Adipocyte (in vitro differentiated cells): Measurements from ENCODE around the gene ARF1.

Experiments
- DNase-seq: peaks from one replicate; pipeline ENCODE4 v3.0.0-alpha.2; 2015; ENCODE audit warnings: low read depth
- H3K27me3 ChIP-seq: replicated peaks from 2 replicates; pipeline ENCODE4 v1.7.0; 2013; ENCODE audit warnings: mild to moderate bottlenecking, low read length, moderate library complexity; ENCODE audit not compliant: control insufficient read depth, insufficient read depth
- H3K36me3 ChIP-seq: 2 replicates; pipeline ENCODE4 v1.7.0; 2013; ENCODE audit warnings: low read length, mild to moderate bottlenecking, moderate library complexity; ENCODE audit not compliant: control insufficient read depth, insufficient read depth, severe bottlenecking
- H3K4me1 ChIP-seq: 2 replicates; pipeline ENCODE4 v1.7.0; 2013; ENCODE audit warnings: mild to moderate bottlenecking, low read length, moderate library complexity; ENCODE audit not compliant: control insufficient read depth, insufficient read depth
- H3K4me3 ChIP-seq: 2 replicates; pipeline ENCODE4 v1.7.0; 2013; ENCODE audit warnings: mild to moderate bottlenecking, low read length, moderate library complexity
- H3K9ac ChIP-seq: 2 replicates; pipeline ENCODE4 v1.7.0; 2013; ENCODE audit warnings: mild to moderate bottlenecking, low read length, moderate library complexity
- H3K9me3 ChIP-seq: 2 replicates; pipeline ENCODE4 v1.7.0; 2013; ENCODE audit warnings: mild to moderate bottlenecking, low read length, moderate library complexity; ENCODE audit not compliant: control insufficient read depth

Gene ARF1

DNA sequence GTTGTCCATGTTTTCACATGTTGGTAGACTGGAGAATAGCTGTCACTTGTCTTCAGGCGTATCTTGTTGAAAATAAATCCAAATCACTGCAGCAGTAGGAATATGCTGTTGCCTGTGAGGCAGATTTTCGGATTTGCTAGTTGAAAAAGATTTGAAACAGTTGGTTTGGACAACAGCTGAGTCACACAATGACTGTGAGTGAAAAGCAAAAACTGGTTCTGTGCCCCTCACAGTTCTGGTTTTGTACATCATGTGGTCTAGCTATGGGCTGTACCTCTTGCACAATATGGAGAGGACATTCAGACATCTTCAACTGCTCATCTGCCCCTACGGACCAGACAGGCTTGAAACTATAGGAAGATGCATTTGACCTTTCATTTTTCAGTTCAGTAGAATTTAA, 1.8 kb downstream of the ARF1 start:
- Histone ChIP-seq H3K4me3 (peak overlapping the region; percentile 89), H3K9me3 (no peaks in the 10 kb centered on the region), H3K27me3 (no peaks in the 10 kb centered on the region), H3K9ac (peak overlapping the region; percentile 97), H3K4me1 (peaks cover 56% of the 10 kb centered on the region), H3K36me3 (peaks cover 5% of the 10 kb centered on the region)
- DNase-seq: peak; percentile 81

DNA sequence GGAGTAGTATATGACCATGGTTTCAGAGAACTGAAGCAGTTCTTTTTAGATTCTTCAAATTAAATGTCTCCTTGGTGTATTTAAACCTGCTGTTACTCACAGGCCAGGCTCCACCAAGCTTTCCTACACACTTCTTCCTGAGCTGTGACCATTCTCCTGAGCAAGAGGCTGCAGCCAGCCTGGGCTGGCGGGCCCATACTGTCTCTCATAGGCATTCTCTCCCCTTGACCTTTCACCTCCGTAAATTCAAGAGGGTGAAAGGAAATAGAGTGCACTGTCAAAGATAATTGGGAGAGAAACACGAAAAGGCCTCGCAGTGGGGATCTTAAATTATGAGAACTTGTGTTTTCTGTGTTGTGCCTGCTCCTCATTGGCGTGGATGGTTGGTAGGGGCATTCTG, 2.3 kb downstream of the ARF1 start:
- peak overlapping the region; percentile 97 for H3K9ac ChIP-seq
- peak overlapping the region; percentile 89 for H3K4me3 ChIP-seq
- H3K36me3 ChIP-seq: peaks cover 5% of the 10 kb centered on the region
- H3K4me1 ChIP-seq: peaks cover 60% of the 10 kb centered on the region
- no peak for DNase-seq
- no peaks in the 10 kb centered on the region for H3K27me3 ChIP-seq
- no peaks in the 10 kb centered on the region for H3K9me3 ChIP-seq

DNA sequence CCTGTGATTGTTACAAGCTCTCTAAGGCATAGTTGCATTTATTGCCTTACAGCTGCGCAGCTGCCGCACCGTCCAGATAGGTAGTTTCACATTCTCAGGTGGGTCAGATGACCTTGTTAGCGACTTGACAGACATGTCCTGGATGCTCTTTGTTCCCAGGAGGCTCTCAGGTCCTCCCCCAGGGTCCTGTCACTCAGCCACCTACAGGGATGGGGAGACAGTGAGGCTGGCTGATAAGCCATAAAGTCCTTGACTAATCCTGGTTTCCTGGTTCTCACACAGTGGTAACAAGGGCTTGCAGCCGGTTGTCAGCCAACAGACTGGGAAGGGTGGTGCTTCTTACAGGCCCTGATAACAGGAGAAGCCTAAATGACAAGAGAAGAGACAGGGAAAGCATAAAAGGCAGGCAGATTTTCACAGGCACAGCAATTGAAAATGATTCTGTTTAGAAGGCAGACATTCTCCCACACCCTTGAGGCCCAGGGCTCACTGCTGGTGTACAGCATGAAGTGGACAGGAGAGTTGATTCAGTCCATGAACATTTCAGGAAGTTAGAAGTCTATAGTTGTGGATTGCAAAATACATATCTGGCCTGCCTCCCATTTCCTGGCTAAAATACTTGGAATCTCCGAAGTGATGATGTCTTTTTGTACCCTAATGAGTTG, 2.9 kb downstream of the ARF1 start:
- Histone ChIP-seq H3K4me3 (peak overlapping the region; percentile 89), H3K27me3 (no peaks in the 10 kb centered on the region), H3K36me3 (peaks cover 5% of the 10 kb centered on the region), H3K9me3 (no peaks in the 10 kb centered on the region), H3K4me1 (peaks cover 67% of the 10 kb centered on the region), H3K9ac (peak overlapping the region; percentile 97)
- peak; percentile 87 for DNase-seq

DNA sequence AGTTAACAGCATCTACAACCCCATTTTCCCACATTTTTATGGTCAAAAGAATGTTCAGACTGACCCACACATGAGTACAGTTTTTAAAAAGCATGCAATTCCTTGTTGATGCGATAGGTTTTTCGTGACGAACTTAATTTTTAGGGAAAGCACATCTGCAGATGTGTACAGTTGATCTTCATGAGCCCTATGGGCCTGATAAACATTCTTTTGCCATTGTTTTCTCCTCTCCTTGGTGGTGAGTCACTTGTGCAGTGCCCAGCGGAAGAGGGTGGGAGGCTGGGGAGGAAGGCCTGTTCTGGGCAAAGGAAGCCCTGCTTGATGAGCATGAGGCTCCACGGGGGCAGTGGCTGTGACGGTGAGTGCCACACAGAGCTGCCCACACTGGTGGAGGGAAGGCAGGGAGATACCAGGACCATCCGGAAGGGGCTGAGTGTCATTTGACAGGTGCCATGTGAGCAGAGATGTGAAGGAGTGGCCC, 5.3 kb downstream of the ARF1 start:
- peak; percentile 79 for DNase-seq
- H3K27me3 ChIP-seq: no peaks in the 10 kb centered on the region
- H3K4me3 ChIP-seq: peak overlapping the region; percentile 45
- H3K9ac ChIP-seq: peak overlapping the region; percentile 39
- peaks cover 9% of the 10 kb centered on the region for H3K36me3 ChIP-seq
- peaks cover 75% of the 10 kb centered on the region for H3K4me1 ChIP-seq
- H3K9me3 ChIP-seq: no peaks in the 10 kb centered on the region

DNA sequence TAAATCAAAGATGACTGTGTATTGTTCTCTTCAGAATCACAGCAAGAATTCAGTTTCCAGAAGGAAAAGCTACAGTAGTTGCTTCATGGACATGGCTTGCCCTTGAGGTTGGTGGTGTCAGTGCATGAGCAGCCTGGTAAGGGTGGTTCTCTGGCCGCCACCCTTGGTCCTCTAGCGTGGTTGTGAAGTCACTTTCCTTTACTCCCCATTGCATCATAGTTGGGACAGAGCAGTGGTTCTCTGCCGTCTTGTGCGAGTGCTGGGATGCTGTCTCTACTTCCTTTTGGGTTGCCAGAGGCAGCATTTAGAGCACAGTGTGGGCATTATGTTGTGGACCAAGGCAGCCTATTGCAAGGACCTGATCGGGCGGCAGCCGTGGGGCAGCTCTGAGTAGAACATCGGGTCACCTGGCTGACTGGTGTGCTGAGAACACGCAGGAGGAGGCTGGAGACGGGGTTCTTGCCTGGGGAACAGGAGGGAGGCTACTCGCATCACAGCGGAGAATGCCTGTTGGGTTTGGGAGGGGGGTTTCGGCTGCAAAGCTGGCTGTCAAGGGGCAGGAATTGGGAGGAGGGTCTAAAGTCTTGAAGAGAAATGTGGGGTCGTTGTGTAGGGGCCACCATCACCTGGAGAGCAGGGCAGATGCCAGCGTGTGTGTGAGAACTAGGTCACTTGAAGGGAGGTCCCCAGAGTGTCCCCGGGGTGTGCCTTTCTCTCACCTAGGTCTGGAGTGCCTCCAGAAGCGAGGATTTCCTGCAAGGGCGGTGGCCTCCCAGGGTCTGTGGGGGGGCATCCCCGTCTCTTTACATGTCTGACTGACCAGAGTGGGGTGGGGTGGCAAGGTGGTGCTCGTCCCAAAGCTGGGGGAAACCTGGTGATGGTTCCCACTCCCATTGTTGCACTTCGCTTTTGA, 6.3 kb downstream of the ARF1 start:
- Histone ChIP-seq H3K4me1 (peaks cover 75% of the 10 kb centered on the region), H3K4me3 (peak overlapping the region; percentile 23), H3K36me3 (peaks cover 14% of the 10 kb centered on the region), H3K9ac (peak overlapping the region; percentile 39), H3K9me3 (no peaks in the 10 kb centered on the region), H3K27me3 (no peaks in the 10 kb centered on the region)
- DNase-seq: peak; percentile 41

DNA sequence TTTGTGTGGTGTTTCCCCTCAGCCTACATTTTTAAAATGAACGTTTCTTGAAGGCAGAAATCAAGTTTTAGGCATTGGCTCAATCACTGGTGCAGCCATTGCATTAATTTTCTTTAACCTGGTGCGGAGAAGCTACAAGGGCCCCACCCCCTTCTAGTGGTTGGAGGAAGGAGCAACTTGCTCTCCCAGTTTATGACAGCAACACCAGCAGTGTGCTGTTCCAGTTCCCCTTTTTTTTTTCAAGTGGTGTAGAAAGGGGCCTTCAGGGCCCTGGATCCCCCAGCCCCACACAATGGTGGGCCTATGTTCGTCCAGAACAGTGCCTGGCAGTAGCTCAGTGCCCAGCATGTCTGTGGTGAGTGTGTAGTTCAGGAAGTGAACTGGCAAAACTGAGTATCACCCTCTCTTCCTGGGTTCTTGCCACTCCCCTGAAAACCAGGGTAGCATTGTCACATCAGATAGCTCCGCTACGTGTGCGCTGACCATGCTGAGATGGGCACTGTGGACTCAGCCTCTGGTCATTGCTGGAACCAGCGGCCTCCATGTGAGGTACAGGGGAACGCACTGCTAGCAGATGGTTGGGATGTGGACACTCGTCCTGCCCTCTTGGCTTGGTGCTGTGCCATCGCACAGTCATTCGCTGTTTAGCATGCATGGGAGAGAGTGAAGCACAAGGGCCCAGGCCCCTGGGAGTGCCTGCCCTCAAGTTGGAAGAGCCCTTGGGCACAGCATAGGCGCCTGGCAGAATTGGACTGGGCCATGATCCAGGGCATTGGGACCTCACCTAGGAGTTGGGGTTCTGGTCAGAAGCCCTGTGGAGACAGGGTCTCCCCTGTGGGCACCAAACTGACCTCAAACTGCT, 7.2 kb downstream of the ARF1 start:
- no peak for DNase-seq
- H3K9ac ChIP-seq: no peak overlapping the region
- H3K4me3 ChIP-seq: no peak overlapping the region
- H3K27me3 ChIP-seq: no peaks in the 10 kb centered on the region
- peaks cover 73% of the 10 kb centered on the region for H3K4me1 ChIP-seq
- H3K9me3 ChIP-seq: no peaks in the 10 kb centered on the region
- H3K36me3 ChIP-seq: peaks cover 14% of the 10 kb centered on the region

DNA sequence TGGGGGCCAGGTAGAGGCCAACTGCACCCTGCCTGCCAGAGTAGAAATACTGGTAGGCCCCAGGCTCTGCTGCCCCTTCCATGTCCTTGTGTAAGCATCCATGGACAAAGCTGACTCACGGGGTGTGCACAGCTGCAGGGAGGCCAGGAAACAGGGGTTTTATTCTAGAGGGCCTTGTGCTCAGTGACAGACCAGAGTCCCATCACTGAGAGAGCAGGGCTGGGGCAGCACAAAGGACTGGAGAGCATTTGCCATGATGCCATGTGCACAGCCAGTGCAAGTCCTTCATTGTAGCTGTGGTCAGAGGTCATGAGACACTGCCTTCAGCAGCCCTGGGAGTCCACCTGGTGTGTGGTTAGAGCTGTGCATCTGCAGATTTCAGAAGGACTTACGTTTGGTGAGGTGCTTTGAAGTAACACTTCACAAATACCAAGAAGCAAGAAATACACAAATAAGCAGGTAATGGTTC, 8.1 kb downstream of the ARF1 start:
- Histone ChIP-seq H3K36me3 (peaks cover 14% of the 10 kb centered on the region), H3K9ac (peak overlapping the region; percentile 15), H3K27me3 (no peaks in the 10 kb centered on the region), H3K4me3 (no peak overlapping the region), H3K9me3 (no peaks in the 10 kb centered on the region), H3K4me1 (peaks cover 64% of the 10 kb centered on the region)
- peak; percentile 39 for DNase-seq

DNA sequence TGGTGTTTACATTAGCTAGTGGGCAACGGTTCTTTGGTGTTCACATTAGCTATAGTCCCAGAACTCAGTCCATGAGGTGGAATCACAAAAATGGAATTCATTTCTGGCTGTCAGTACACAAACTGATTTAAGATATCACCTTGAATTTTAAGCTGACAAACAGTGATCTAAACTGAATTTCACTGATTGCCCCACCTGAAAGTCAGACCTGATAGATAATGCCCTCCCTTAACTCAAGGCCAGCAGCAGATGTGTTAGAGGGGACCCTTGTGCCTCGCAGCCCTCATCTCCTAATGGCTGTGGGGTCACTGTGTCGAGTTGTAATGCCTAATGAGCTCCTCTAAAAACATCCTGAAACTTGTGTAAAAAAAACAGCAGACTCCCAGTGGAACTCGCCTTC, 8.6 kb downstream of the ARF1 start:
- Histone ChIP-seq H3K9me3 (no peaks in the 10 kb centered on the region), H3K4me1 (peaks cover 59% of the 10 kb centered on the region), H3K9ac (peak overlapping the region; percentile 15), H3K36me3 (peaks cover 14% of the 10 kb centered on the region), H3K27me3 (no peaks in the 10 kb centered on the region), H3K4me3 (no peak overlapping the region)
- no peak for DNase-seq

- no peak overlapping the region for H3K9ac ChIP-seq
- no peak for DNase-seq
These were observed 10.0 kb downstream of the ARF1 start for GRCh38 chr1:228092342-228093049.

GRCh38 chr1:228093050-228093906, 10.8 kb downstream of the ARF1 start:
- Histone ChIP-seq H3K36me3 (peaks cover 27% of the 10 kb centered on the region), H3K27me3 (no peaks in the 10 kb centered on the region), H3K4me3 (no peak overlapping the region), H3K4me1 (peaks cover 37% of the 10 kb centered on the region), H3K9me3 (no peaks in the 10 kb centered on the region), H3K9ac (no peak overlapping the region)
- DNase-seq: no peak

More at GRCh38 chr1:228092342-228093049, 10.0 kb downstream of the ARF1 start:
- H3K4me3 ChIP-seq: no peak overlapping the region
- H3K27me3 ChIP-seq: no peaks in the 10 kb centered on the region
- peaks cover 45% of the 10 kb centered on the region for H3K4me1 ChIP-seq
- no peaks in the 10 kb centered on the region for H3K9me3 ChIP-seq
- peaks cover 19% of the 10 kb centered on the region for H3K36me3 ChIP-seq
